ENCODE results near the gene ZNRD2. TPM values are rescaled to one million over a fixed set of nuclear protein-coding genes. Genes with fewer than 3 reads are reported as not detected.

Gene ZNRD2
- total RNA-seq, 1 experiment from 2014 or later: 66.8 TPM

- Histone ChIP-seq H3K27ac (ENCODE audit: low read depth, low read length) (peak overlapping the region; percentile 97), H3K4me3 (replicated peaks in 1 of 2; ENCODE audit: low read depth in 1 of 2, low read length in 2 of 2) (peak overlapping the region; percentile 74 to 78), H3K27me3 (ENCODE audit: insufficient read depth, low read length) (no peaks in the 10 kb centered on the region), H3K9me2 (ENCODE audit: insufficient read depth) (no peaks in the 10 kb centered on the region), H3K4me2 (ENCODE audit: low read length) (peak overlapping the region; percentile 78), H3K9me3 (ENCODE audit: control insufficient read depth in 1 of 2, insufficient read depth in 1 of 2, low read depth in 1 of 2, low read length in 2 of 2) (no peaks in the 10 kb centered on the region), H3K9ac (ENCODE audit: low read length) (peak overlapping the region; percentile 86), H3K79me2 (ENCODE audit: insufficient read depth, low read length) (peaks cover 37% of the 10 kb centered on the region), H3K4me1 (ENCODE audit: control insufficient read depth in 1 of 2, insufficient read depth in 2 of 2, low read length in 2 of 2) (peaks cover 43 to 58% of the 10 kb centered on the region in 2 experiments), H4K20me1 (ENCODE audit: insufficient read depth) (no peaks in the 10 kb centered on the region), H2AFZ (ENCODE audit: low read depth, low read length, poor library complexity, severe bottlenecking) (no peak overlapping the region), H3K36me3 (ENCODE audit: control insufficient read depth in 1 of 2, insufficient read depth in 2 of 2, low read length in 2 of 2) (peaks cover 2 to 4% of the 10 kb centered on the region in 2 experiments; a peak in 2 of 4 replicates)
- RAD21 ChIA-PET (ENCODE audit: low non-redundant PET in 1 of 2, low total read pairs in 2 of 2, uncharacterized antibody in 2 of 2, unreplicated experiment in 2 of 2): no interaction called here
- intact Hi-C loops (cut with micrococcal nuclease): loop anchor here (2.0 kb wide), 1 partner anchor 38 kb away; the partner anchor contains the start of genes MAP3K11 and PCNX3
- BruUV-seq (replicated peaks): no TSS peak
- CTCF ChIA-PET: interaction anchor here (1.4 to 2.0 kb wide), 3 partner anchors 12 to 36 kb away, joined by 5 to 11 read pairs (median 7); no protein-coding TSS in a partner anchor
- DNase-seq (ENCODE audit: low read depth, low spot score) (no peak), ATAC-seq (no peak)
- POLR2A ChIA-PET: interaction anchor here (1.3 to 1.6 kb wide), 4 partner anchors 36 to 76 kb away, joined by 3 to 5 read pairs (median 4); partner anchors contain the start of gene PCNX3
- peak; percentile 43; the same call in 1 of the 2 replicates for TF ChIP-seq ZFX (IDR thresholded peaks at IDR 0.05)
- TF ChIP-seq EGR1 (IDR thresholded peaks at IDR 0.05; ENCODE audit: low read depth): no peak
- TF ChIP-seq ELF1 (IDR thresholded peaks at IDR 0.05; ENCODE audit: borderline replicate concordance, low read depth): no peak
Measured at GRCh38 chr11:65576232-65576866, 6.1 kb downstream of the ZNRD2 start.

- H3K36me3 ChIP-seq (ENCODE audit: control insufficient read depth in 1 of 2, insufficient read depth in 2 of 2, low read length in 2 of 2): peaks cover 2 to 4% of the 10 kb centered on the region in 2 experiments; a peak in 2 of 4 replicates
- H3K9me2 ChIP-seq (ENCODE audit: insufficient read depth): no peaks in the 10 kb centered on the region
- no peak overlapping the region for H2AFZ ChIP-seq (ENCODE audit: low read depth, low read length, poor library complexity, severe bottlenecking)
- intact Hi-C loops (cut with micrococcal nuclease): loop anchor here (2.0 kb wide), 1 partner anchor 38 kb away; the partner anchor contains the start of genes MAP3K11 and PCNX3
- ChIA-PET RAD21 (ENCODE audit: low non-redundant PET in 1 of 2, low total read pairs in 2 of 2, uncharacterized antibody in 2 of 2, unreplicated experiment in 2 of 2) (interaction anchor here in 1 of 2 experiments (0.8 kb wide), 2 partner anchors 11 to 36 kb away, joined by 4 to 5 read pairs; no protein-coding TSS in a partner anchor), CTCF (interaction anchor here (0.8 to 2.0 kb wide), 4 partner anchors 9 to 37 kb away, joined by 3 to 7 read pairs (median 4); no protein-coding TSS in a partner anchor), POLR2A (interaction anchor here (0.6 to 1.6 kb wide), 3 partner anchors 38 to 77 kb away, joined by 3 to 5 read pairs (median 3); partner anchors contain the start of gene PCNX3)
- peak overlapping the region; percentile 74 to 78 for H3K4me3 ChIP-seq (replicated peaks in 1 of 2; ENCODE audit: low read depth in 1 of 2, low read length in 2 of 2)
- DNase-seq (ENCODE audit: low read depth, low spot score): no peak
- H3K4me2 ChIP-seq (ENCODE audit: low read length): peak overlapping the region; percentile 78
- no peaks in the 10 kb centered on the region for H3K9me3 ChIP-seq (ENCODE audit: control insufficient read depth in 1 of 2, insufficient read depth in 1 of 2, low read depth in 1 of 2, low read length in 2 of 2)
- no peaks in the 10 kb centered on the region for H4K20me1 ChIP-seq (ENCODE audit: insufficient read depth)
- no peaks in the 10 kb centered on the region for H3K27me3 ChIP-seq (ENCODE audit: insufficient read depth, low read length)
- peak overlapping the region; percentile 86 for H3K9ac ChIP-seq (ENCODE audit: low read length)
- H3K27ac ChIP-seq (ENCODE audit: low read depth, low read length): peak overlapping the region; percentile 97
- peaks cover 36 to 50% of the 10 kb centered on the region in 2 experiments for H3K4me1 ChIP-seq (ENCODE audit: control insufficient read depth in 1 of 2, insufficient read depth in 2 of 2, low read length in 2 of 2)
- H3K79me2 ChIP-seq (ENCODE audit: insufficient read depth, low read length): peaks cover 29% of the 10 kb centered on the region; the same call in 1 of the 2 replicates
- ATAC-seq: peak; percentile 46
- BruUV-seq (replicated peaks): no TSS peak
- TF ChIP-seq SIN3A (IDR thresholded peaks at IDR 0.05; ENCODE audit: low read depth): no peak
- no peak for TF ChIP-seq EGR1 (IDR thresholded peaks at IDR 0.05; ENCODE audit: low read depth)
- no peak for TF ChIP-seq ZNF274 (IDR thresholded peaks at IDR 0.05; ENCODE audit: low read depth, low read length)
- no peak for TF ChIP-seq TCF7L2 (IDR thresholded peaks at IDR 0.05; ENCODE audit: borderline replicate concordance, extremely low read depth, insufficient read depth, insufficient read length)
- no peak for TF ChIP-seq FOSL1 (IDR thresholded peaks at IDR 0.05; ENCODE audit: low read depth)
- TF ChIP-seq POLR2AphosphoS5 (IDR thresholded peaks at IDR 0.05; ENCODE audit: low read depth, low read length): peak; percentile 49
- TF ChIP-seq CEBPB (IDR thresholded peaks at IDR 0.05; ENCODE audit: low read depth): no peak
- no peak for TF ChIP-seq EZH2 (IDR thresholded peaks at IDR 0.05)
- TF ChIP-seq ZFX (IDR thresholded peaks at IDR 0.05): 0 out of 2 replicates have a peak, but pooled peaks have one; percentile 21
- no peak for TF ChIP-seq ZBTB33 (IDR thresholded peaks at IDR 0.05; ENCODE audit: extremely low read depth, insufficient replicate concordance, low read length)
- no peak for TF ChIP-seq SRF (IDR thresholded peaks at IDR 0.05; ENCODE audit: low read depth)
- TF ChIP-seq CBX3 (IDR thresholded peaks at IDR 0.05; ENCODE audit: low read depth): no peak
Measured at GRCh38 chr11:65576867-65577755, 6.8 kb downstream of the ZNRD2 start.
